Vagina (tissue), 2 donors: ENCODE results near the gene SLC9C1.

ENCODE experiments used
- CTCF ChIP-seq, 3 experiments: fragments of 450-650 bp in 2 of 3; fragments of 200-600 bp in 1 of 3; sonication (generic) in 1 of 3; IDR thresholded peaks; one replicate each; pipeline ENCODE4 v1.5.1; 2017 to 2019; ENCODE audit warnings: antibody characterized with exemption in 3 of 3, mild to moderate bottlenecking in 2 of 3, moderate library complexity in 2 of 3
- POLR2A ChIP-seq, 2 donors: fragments of 450-650 bp; IDR thresholded peaks; one replicate each; pipeline ENCODE4 v1.6.1; 2017; ENCODE audit warnings: antibody characterized with exemption in 2 of 2, mild to moderate bottlenecking in 2 of 2, moderate library complexity in 2 of 2

GRCh38 chr3:112136959-112137693 lies 156.9 kb downstream of the SLC9C1 start:
- TF ChIP-seq POLR2A (IDR thresholded peaks at IDR 0.05), result no peak
- TF ChIP-seq CTCF (IDR thresholded peaks at IDR 0.05), result peak in 1 of 3 experiments; percentile 20
